GM12872 (cell line): Measurements from ENCODE around the gene FAM124A.

Experiments
- TF ChIP-seq, protein P1 (sequence below): IDR thresholded peaks from 3 replicates; pipeline ENCODE4 v1.5.1; 2011; ENCODE audit warnings: low read depth, mild to moderate bottlenecking, low read length, moderate library complexity; ENCODE audit not compliant: insufficient read depth

Gene FAM124A

DNA sequence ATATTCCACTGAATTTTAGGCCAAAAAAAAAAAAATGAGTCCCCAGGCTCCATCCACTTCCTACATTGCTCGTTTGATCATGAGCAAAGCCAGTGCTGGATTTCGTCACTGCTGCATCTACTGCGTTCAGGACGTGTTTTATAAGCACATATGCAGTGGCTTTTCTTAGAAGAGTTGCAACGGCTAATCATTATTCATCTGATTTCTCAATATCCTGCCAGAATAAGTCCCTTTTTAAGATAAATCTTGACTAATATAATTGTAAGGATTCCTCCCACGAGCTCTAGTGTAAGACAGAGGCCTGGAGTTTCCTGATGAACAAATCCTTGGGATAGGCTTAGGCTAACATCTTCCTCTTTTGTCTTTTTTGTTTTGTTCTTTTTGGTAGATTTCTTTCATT is 19.5 kb downstream of the FAM124A start:
- TF ChIP-seq, protein P1, sequence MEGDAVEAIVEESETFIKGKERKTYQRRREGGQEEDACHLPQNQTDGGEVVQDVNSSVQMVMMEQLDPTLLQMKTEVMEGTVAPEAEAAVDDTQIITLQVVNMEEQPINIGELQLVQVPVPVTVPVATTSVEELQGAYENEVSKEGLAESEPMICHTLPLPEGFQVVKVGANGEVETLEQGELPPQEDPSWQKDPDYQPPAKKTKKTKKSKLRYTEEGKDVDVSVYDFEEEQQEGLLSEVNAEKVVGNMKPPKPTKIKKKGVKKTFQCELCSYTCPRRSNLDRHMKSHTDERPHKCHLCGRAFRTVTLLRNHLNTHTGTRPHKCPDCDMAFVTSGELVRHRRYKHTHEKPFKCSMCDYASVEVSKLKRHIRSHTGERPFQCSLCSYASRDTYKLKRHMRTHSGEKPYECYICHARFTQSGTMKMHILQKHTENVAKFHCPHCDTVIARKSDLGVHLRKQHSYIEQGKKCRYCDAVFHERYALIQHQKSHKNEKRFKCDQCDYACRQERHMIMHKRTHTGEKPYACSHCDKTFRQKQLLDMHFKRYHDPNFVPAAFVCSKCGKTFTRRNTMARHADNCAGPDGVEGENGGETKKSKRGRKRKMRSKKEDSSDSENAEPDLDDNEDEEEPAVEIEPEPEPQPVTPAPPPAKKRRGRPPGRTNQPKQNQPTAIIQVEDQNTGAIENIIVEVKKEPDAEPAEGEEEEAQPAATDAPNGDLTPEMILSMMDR = no peak

GRCh38 chr13:51243227-51243626 is 21.0 kb downstream of the FAM124A start:
- TF ChIP-seq, protein P1 = no peak

GRCh38 chr13:51243832-51244231 is 21.6 kb downstream of the FAM124A start:
- TF ChIP-seq, protein P1 = no peak

GRCh38 chr13:51244637-51245405 is 22.6 kb downstream of the FAM124A start:
- TF ChIP-seq, protein P1 = no peak

- TF ChIP-seq, protein P1 = no peak
These were observed 23.4 kb downstream of the FAM124A start for GRCh38 chr13:51245583-51245982.

DNA sequence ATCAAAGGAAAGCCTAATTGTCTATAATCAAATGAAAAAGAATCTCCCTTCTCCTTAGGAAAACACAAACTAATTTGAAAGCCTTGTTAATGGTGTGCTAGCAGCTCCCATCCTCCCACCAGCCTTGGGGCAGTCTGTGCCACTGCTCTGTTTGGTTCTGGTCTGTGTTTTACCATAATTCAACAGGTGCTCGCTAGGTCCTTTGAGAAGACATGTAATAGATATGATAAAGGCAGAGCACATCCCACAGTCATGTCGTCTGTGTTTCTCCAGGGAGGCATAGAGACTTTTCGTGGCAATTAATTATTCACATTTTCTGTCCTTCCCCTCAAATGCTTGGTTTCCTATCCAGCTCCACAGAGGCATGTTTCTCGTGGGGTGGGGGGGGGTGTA is 23.8 kb downstream of the FAM124A start:
- TF ChIP-seq, protein P1 = no peak

- TF ChIP-seq, protein P1 = no peak
These were observed 24.4 kb downstream of the FAM124A start for GRCh38 chr13:51246418-51247277.
